ENCODE results near the gene DIS3.
"Not testable (repeated sequence)": the region's sequence is repeated elsewhere in the genome, so short reads cannot be mapped to it uniquely, and the experiment has no call there.

DIS3 gene

GRCh38 chr13:72806514-72806913 lies 24.8 kb upstream of the DIS3 start:
- H3K4me3 ChIP-seq (ENCODE audit: low read depth, low read length); CTCF ChIA-PET; H3K27ac ChIP-seq (ENCODE audit: extremely low read depth, low read depth, low read length); H3K9me3 ChIP-seq (ENCODE audit: control insufficient read depth, insufficient read depth, low read depth, low read length); POLR2A ChIA-PET; H3K4me1 ChIP-seq (ENCODE audit: control insufficient read depth, insufficient read depth, low read length): not testable (repeated sequence)
- TF ChIP-seq ZNF146 (tag by site-specific recombination; IDR thresholded peaks at IDR 0.05): peak; percentile 85
- 0 out of 2 replicates have a peak, but pooled peaks have one; percentile 24 for TF ChIP-seq ZNF280D (tag by site-specific recombination; IDR thresholded peaks at IDR 0.05)
- TF ChIP-seq ZNF202 (tag by site-specific recombination; IDR thresholded peaks at IDR 0.05; ENCODE audit: borderline replicate concordance): 0 out of 2 replicates have a peak, but pooled peaks have one; percentile 18
- TF ChIP-seq ZNF580 (tag by site-specific recombination; IDR thresholded peaks at IDR 0.05): peak; percentile 53; the same call in 1 of the 2 replicates
- peaks cover 0 to 36% of the 10 kb centered on the region in 2 experiments; a peak in 2 of 3 replicates for H3K36me3 ChIP-seq (ENCODE audit: control insufficient read depth in 2 of 2, insufficient read depth in 1 of 2, low read length in 2 of 2)

- ChIA-PET CTCF (no interaction called here), POLR2A (no interaction called here)
- H3K27ac ChIP-seq (ENCODE audit: extremely low read depth, low read depth, low read length): no peak overlapping the region
- H3K4me3 ChIP-seq (ENCODE audit: low read depth, low read length): no peak overlapping the region
- H3K9me3 ChIP-seq (ENCODE audit: control insufficient read depth, insufficient read depth, low read depth, low read length): no peaks in the 10 kb centered on the region
- H3K36me3 ChIP-seq (ENCODE audit: control insufficient read depth in 2 of 2, insufficient read depth in 1 of 2, low read length in 2 of 2): peaks cover 0 to 41% of the 10 kb centered on the region in 2 experiments; a peak in 2 of 3 replicates
- TF ChIP-seq ZNF600 (tag by site-specific recombination; IDR thresholded peaks at IDR 0.05) (no peak), TCF7L2 (IDR thresholded peaks at IDR 0.05; ENCODE audit: borderline replicate concordance, low read depth, low read length) (peak; percentile 75), TRIM28 (IDR thresholded peaks at IDR 0.05; ENCODE audit: borderline replicate concordance, low read length) (peak; percentile 30; the same call in 1 of the 2 replicates), PRDM6 (tag by site-specific recombination; IDR thresholded peaks at IDR 0.05) (peak; percentile 29; the same call in 1 of the 2 replicates), PRDM4 (tag by site-specific recombination; IDR thresholded peaks at IDR 0.05) (0 out of 2 replicates have a peak, but pooled peaks have one; percentile 28)
- H3K4me1 ChIP-seq (ENCODE audit: control insufficient read depth, insufficient read depth, low read length): no peaks in the 10 kb centered on the region
Measured at GRCh38 chr13:72805676-72806346, 24.1 kb upstream of the DIS3 start.

- TF ChIP-seq KLF8 (tag by site-specific recombination; IDR thresholded peaks at IDR 0.05): no peak
- no peak for TF ChIP-seq ZNF112 (tag by site-specific recombination; IDR thresholded peaks at IDR 0.05)
- TF ChIP-seq ZNF626 (tag by site-specific recombination; IDR thresholded peaks at IDR 0.05): no peak
- no peak for TF ChIP-seq ZNF704 (tag by site-specific recombination; IDR thresholded peaks at IDR 0.05)
- TF ChIP-seq ZBTB44 (tag by site-specific recombination; IDR thresholded peaks at IDR 0.05): no peak
- no peak for TF ChIP-seq ZBTB21 (tag by site-specific recombination; IDR thresholded peaks at IDR 0.05)
- TF ChIP-seq TRIM28 (IDR thresholded peaks at IDR 0.05; ENCODE audit: borderline replicate concordance, low read length): no peak
- no peak overlapping the region for H3K4me3 ChIP-seq (ENCODE audit: low read depth, low read length)
- no peaks in the 10 kb centered on the region for H3K4me1 ChIP-seq (ENCODE audit: control insufficient read depth, insufficient read depth, low read length)
- peaks cover 0 to 56% of the 10 kb centered on the region in 2 experiments; a peak in 2 of 3 replicates for H3K36me3 ChIP-seq (ENCODE audit: control insufficient read depth in 2 of 2, insufficient read depth in 1 of 2, low read length in 2 of 2)
- ChIA-PET POLR2A (no interaction called here), CTCF (no interaction called here)
- no peaks in the 10 kb centered on the region for H3K9me3 ChIP-seq (ENCODE audit: control insufficient read depth, insufficient read depth, low read depth, low read length)
- H3K27ac ChIP-seq (ENCODE audit: extremely low read depth, low read depth, low read length): no peak overlapping the region
Measured at GRCh38 chr13:72804301-72804700, 22.6 kb upstream of the DIS3 start.
